Right forelimb (tissue), 1 donor: Measurements from ENCODE around the gene ADSL.
"Not testable (repeated sequence)": the region's sequence is repeated elsewhere in the genome, so short reads cannot be mapped to it uniquely, and the experiment has no call there.

Experiments
- DNase-seq: peaks from one replicate; pipeline ENCODE4 v3.0.0-alpha.2; 2018

ADSL gene

GRCh38 chr22:40376149-40376548, 29.8 kb downstream of the ADSL start:
- no peak for DNase-seq

- no peak for DNase-seq
Measured at GRCh38 chr22:40377931-40378330, 31.6 kb downstream of the ADSL start.

- not testable (repeated sequence) for DNase-seq
Measured at GRCh38 chr22:40378448-40378847, 32.1 kb downstream of the ADSL start.

- no peak for DNase-seq
Measured at GRCh38 chr22:40381461-40381860, 35.2 kb downstream of the ADSL start.

- DNase-seq: no peak
Measured at GRCh38 chr22:40383905-40384304, 37.6 kb downstream of the ADSL start.

- DNase-seq: no peak
Measured at GRCh38 chr22:40385036-40385782, 38.9 kb downstream of the ADSL start.

- no peak for DNase-seq
Measured at GRCh38 chr22:40387746-40388145, 41.4 kb downstream of the ADSL start.

GRCh38 chr22:40388231-40388630, 41.9 kb downstream of the ADSL start:
- no peak for DNase-seq

GRCh38 chr22:40391417-40391816, 45.1 kb downstream of the ADSL start:
- DNase-seq: no peak

GRCh38 chr22:40392618-40393017, 46.3 kb downstream of the ADSL start:
- no peak for DNase-seq

- DNase-seq: no peak
Measured at GRCh38 chr22:40394607-40395006, 48.3 kb downstream of the ADSL start.

- no peak for DNase-seq
Measured at GRCh38 chr22:40395607-40396006, 49.3 kb downstream of the ADSL start.

- DNase-seq: no peak
Measured at GRCh38 chr22:40396882-40397281, 50.6 kb downstream of the ADSL start.

GRCh38 chr22:40397396-40397795, 51.1 kb downstream of the ADSL start:
- no peak for DNase-seq

- no peak for DNase-seq
Measured at GRCh38 chr22:40399621-40400020, 53.3 kb downstream of the ADSL start.

- no peak for DNase-seq
Measured at GRCh38 chr22:40400159-40400558, 53.9 kb downstream of the ADSL start.

- DNase-seq: no peak
Measured at GRCh38 chr22:40401532-40401931, 55.2 kb downstream of the ADSL start.

GRCh38 chr22:40401981-40402406, 55.7 kb downstream of the ADSL start:
- no peak for DNase-seq

- no peak for DNase-seq
Measured at GRCh38 chr22:40403141-40403540, 56.8 kb downstream of the ADSL start.

GRCh38 chr22:40403651-40404050, 57.4 kb downstream of the ADSL start:
- DNase-seq: no peak

- no peak for DNase-seq
Measured at GRCh38 chr22:40404251-40405177, 58.2 kb downstream of the ADSL start.

GRCh38 chr22:40405178-40406062, 59.1 kb downstream of the ADSL start:
- no peak for DNase-seq
